Spinal cord (tissue), 10 donors: ENCODE measurements around the gene FCGR2B. TPM values are rescaled to one million over a fixed set of nuclear protein-coding genes. Genes with fewer than 3 reads are reported as not detected.
"Not testable (repeated sequence)": the region's sequence is repeated elsewhere in the genome, so short reads cannot be mapped to it uniquely, and the experiment has no call there.

ENCODE experiments used
- DNase-seq, 6 donors: peaks; one replicate each; pipeline versions ENCODE4 v3.0.0 to v3.0.0-alpha.2; 2013 to 2015; ENCODE audit warnings: low spot score in 6 of 6, low read depth in 4 of 6
- H3K27ac ChIP-seq: one replicate; pipeline ENCODE4 v1.5.1; 2013; ENCODE audit warnings: low read depth, low read length, control low read depth
- H3K27me3 ChIP-seq: one replicate; pipeline ENCODE4 v1.6.1; 2013; ENCODE audit warnings: low read length; ENCODE audit not compliant: control insufficient read depth, insufficient read depth
- H3K36me3 ChIP-seq: one replicate; pipeline ENCODE4 v1.6.1; 2013; ENCODE audit warnings: low read length; ENCODE audit not compliant: control insufficient read depth, insufficient read depth
- H3K4me1 ChIP-seq: one replicate; pipeline ENCODE4 v1.6.1; 2013; ENCODE audit warnings: low read length; ENCODE audit not compliant: control insufficient read depth, insufficient read depth
- H3K4me3 ChIP-seq: one replicate; pipeline ENCODE4 v1.5.1; 2013; ENCODE audit warnings: low read depth, low read length, control low read depth
- H3K9me3 ChIP-seq: one replicate; pipeline ENCODE4 v1.6.1; 2013; ENCODE audit warnings: low read length; ENCODE audit not compliant: control insufficient read depth, insufficient read depth
- WGBS: methylation state at CpG from one replicate; pipeline ENCODE4 v1.1.5; 2013; ENCODE audit warnings: missing lambda C conversion rate; ENCODE audit not compliant: insufficient coverage; 5-methylcytosine and 5-hydroxymethylcytosine counted together
- polyA plus RNA-seq, 2 donors: library from polyadenylated mRNA; unstranded; fragments of 120-200 nt; gene quantifications; one replicate each; pipeline ENCODE4 v1.2.1, GENCODE V29; 2013; ENCODE audit not compliant: insufficient read length in 2 of 2
- total RNA-seq, 2 donors: library from RNA; depleted of rRNA in 1 of 2; stranded (reverse); fragments of 120-200 nt in 1 of 2; fragments of >200 nt in 1 of 2; gene quantifications; one replicate each; pipeline versions ENCODE4 v1.2.3 to v1.2.4, GENCODE V29; 2013 to 2014
- donor health status: healthy.

FCGR2B gene
- total and polyA plus RNA-seq, 4 donors = 0.20 to 1.5 (median 1.1) TPM; not detected in 1

- WGBS = no CpG with 5 or more reads among the region's 7 CpGs
- DNase-seq, H3K36me3 ChIP-seq, H3K27ac ChIP-seq, H3K27me3 ChIP-seq, H3K9me3 ChIP-seq, H3K4me3 ChIP-seq: not testable (repeated sequence)
- peaks cover 21% of the 10 kb centered on the region for H3K4me1 ChIP-seq
Measured at GRCh38 chr1:161673437-161673836, 10.5 kb downstream of the FCGR2B start.

- not testable (repeated sequence) for H3K27ac ChIP-seq, H3K27me3 ChIP-seq, DNase-seq, H3K9me3 ChIP-seq, H3K36me3 ChIP-seq, H3K4me3 ChIP-seq
- WGBS = no CpG with 5 or more reads among the region's 3 CpGs
- H3K4me1 ChIP-seq = peaks cover 21% of the 10 kb centered on the region
Measured at GRCh38 chr1:161674447-161674846, 11.5 kb downstream of the FCGR2B start.

GRCh38 chr1:161674908-161675307 lies 12.0 kb downstream of the FCGR2B start:
- peaks cover 21% of the 10 kb centered on the region for H3K4me1 ChIP-seq
- not testable (repeated sequence) for DNase-seq, H3K27ac ChIP-seq, H3K4me3 ChIP-seq, H3K27me3 ChIP-seq, H3K9me3 ChIP-seq, H3K36me3 ChIP-seq
- 89% methylated on average over 1 of the region's 3 CpGs for WGBS

GRCh38 chr1:161676441-161676840 lies 13.5 kb downstream of the FCGR2B start:
- Histone ChIP-seq H3K36me3 (no peaks in the 10 kb centered on the region), H3K9me3 (no peaks in the 10 kb centered on the region), H3K4me3 (no peak overlapping the region), H3K4me1 (peaks cover 16% of the 10 kb centered on the region), H3K27me3 (no peaks in the 10 kb centered on the region), H3K27ac (peak overlapping the region; percentile 65)
- peak in 2 of 6 donors; percentile 8 to 34 for DNase-seq
- 70% methylated on average over 2 of the region's 2 CpGs for WGBS

- H3K27ac ChIP-seq = peak overlapping the region; percentile 65
- H3K27me3 ChIP-seq = no peaks in the 10 kb centered on the region
- H3K4me3 ChIP-seq = no peak overlapping the region
- peaks cover 15% of the 10 kb centered on the region for H3K4me1 ChIP-seq
- DNase-seq = peak in 1 of 6 donors; percentile 39
- no peaks in the 10 kb centered on the region for H3K36me3 ChIP-seq
- H3K9me3 ChIP-seq = no peaks in the 10 kb centered on the region
- 71% methylated on average over 3 of the region's 5 CpGs for WGBS
Measured at GRCh38 chr1:161676958-161677689, 14.2 kb downstream of the FCGR2B start.

GRCh38 chr1:161678500-161678899 lies 15.6 kb downstream of the FCGR2B start:
- Histone ChIP-seq H3K9me3 (no peaks in the 10 kb centered on the region), H3K4me1 (peaks cover 15% of the 10 kb centered on the region), H3K27ac (no peak overlapping the region), H3K4me3 (no peak overlapping the region), H3K27me3 (no peaks in the 10 kb centered on the region), H3K36me3 (no peaks in the 10 kb centered on the region)
- no peak for DNase-seq
- 86% methylated on average over 1 of the region's 3 CpGs for WGBS

DNA sequence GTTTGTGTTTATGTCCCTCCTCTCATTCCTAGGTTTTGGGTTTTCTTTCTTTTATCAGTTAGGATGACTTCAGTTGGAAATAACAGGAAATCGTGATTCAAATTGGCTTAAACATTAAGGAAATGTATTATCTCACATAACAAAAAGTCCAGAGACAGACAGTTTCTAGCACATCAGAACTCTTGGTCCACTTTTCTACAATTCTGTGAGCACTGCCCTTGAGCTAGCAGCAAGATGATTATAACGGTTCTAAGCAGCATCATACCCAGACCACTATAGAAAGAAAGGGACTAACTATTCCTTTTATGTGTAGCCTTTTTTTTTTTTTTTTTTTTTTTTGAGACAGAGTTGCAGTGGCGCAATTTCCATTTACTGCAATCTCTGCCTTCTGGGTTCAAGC lies 18.9 kb downstream of the FCGR2B start:
- no peak for DNase-seq
- Histone ChIP-seq H3K36me3 (no peaks in the 10 kb centered on the region), H3K4me1 (peaks cover 4% of the 10 kb centered on the region), H3K27ac (no peak overlapping the region), H3K27me3 (no peaks in the 10 kb centered on the region), H3K4me3 (no peak overlapping the region), H3K9me3 (no peaks in the 10 kb centered on the region)
- WGBS = no CpG with 5 or more reads among the region's 3 CpGs

GRCh38 chr1:161688946-161689345 lies 26.0 kb downstream of the FCGR2B start:
- DNase-seq = no peak
- Histone ChIP-seq H3K27ac (no peak overlapping the region), H3K9me3 (no peaks in the 10 kb centered on the region), H3K4me1 (no peaks in the 10 kb centered on the region), H3K4me3 (no peak overlapping the region), H3K27me3 (no peaks in the 10 kb centered on the region), H3K36me3 (no peaks in the 10 kb centered on the region)
- WGBS = no CpG with 5 or more reads among the region's 3 CpGs

GRCh38 chr1:161691846-161692245 lies 28.9 kb downstream of the FCGR2B start:
- no peaks in the 10 kb centered on the region for H3K36me3 ChIP-seq
- H3K27me3 ChIP-seq = no peaks in the 10 kb centered on the region
- no peaks in the 10 kb centered on the region for H3K4me1 ChIP-seq
- DNase-seq = no peak
- H3K9me3 ChIP-seq = no peaks in the 10 kb centered on the region
- H3K4me3 ChIP-seq = no peak overlapping the region
- WGBS = 87% methylated on average over 3 of the region's 3 CpGs
- no peak overlapping the region for H3K27ac ChIP-seq

DNA sequence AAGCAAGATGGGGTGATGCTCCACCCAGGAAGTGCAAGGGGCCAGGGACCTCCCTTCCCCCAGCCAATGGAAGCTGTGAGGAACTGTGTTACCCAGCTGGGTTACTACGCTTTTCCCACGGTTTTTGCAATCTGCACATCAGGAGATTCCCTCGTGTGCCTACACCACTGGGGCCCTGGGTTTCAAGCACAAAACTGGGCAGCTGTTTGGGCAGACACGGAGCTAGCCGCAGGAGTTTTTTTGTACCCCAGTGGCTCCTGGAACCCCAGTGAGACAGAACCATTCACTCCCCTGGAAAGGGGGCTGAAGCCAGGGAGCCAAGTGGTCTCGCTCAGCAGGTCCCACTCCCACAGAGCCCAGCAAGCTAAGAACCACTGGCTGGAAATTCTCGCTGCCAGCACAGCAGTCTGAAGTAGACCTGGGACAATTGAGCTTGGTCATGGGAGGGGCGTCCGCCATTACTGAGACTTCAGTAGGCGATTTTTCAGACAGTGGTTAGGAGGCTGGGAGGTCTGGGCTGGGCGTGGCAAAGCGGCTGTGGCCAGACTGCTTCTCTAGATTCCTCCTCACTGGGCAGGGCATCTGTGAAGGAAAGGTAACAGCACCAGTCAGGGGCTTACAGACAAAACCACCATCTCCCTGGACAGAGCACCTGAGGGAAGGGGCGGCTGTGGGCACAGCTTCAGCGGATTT lies 30.2 kb downstream of the FCGR2B start:
- not testable (repeated sequence) for H3K9me3 ChIP-seq, H3K4me1 ChIP-seq, DNase-seq, H3K27me3 ChIP-seq, H3K4me3 ChIP-seq, H3K27ac ChIP-seq, H3K36me3 ChIP-seq
- WGBS = 86% methylated on average over 12 of the region's 14 CpGs
